ENCODE data around the gene NXPH1.

DNA sequence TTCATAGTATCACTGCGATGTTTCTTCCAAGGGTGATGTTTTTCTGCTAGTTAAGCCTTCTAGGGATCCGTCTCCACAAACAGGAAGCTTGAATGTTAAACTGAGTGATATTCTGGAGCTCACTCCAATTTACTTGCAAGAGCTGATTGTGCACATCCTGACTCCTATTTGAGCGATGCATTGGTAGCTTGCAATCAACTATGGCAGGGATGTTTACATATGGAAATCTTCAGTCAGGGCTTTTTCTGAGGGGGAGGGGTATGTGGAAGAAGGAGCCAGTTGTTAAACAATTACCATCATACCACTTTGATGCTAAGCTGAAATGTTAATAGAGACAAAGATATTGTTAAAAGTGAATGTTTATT, 43.2 kb upstream of the NXPH1 start:
- TF ChIP-seq EZH2 (IDR thresholded peaks at IDR 0.05; ENCODE audit: insufficient read depth, poor library complexity, severe bottlenecking) (no peak), EZH2phosphoT487 (IDR thresholded peaks at IDR 0.05; ENCODE audit: insufficient read depth, low read depth) (no peak)
